Measurements from ENCODE around the gene CAVIN1.

CAVIN1 gene

GRCh38 chr17:42407289-42407836 is 15.7 kb downstream of the CAVIN1 start:
- no peak overlapping the region for H3K4me3 ChIP-seq (replicated peaks; ENCODE audit: insufficient read depth, low read length)
- peak in 1 of 2 experiments; percentile 68 for DNase-seq (ENCODE audit: low read depth in 1 of 2, low spot score in 1 of 2)
- peaks cover 5% of the 10 kb centered on the region for H3K27me3 ChIP-seq (ENCODE audit: insufficient read depth, poor library complexity, severe bottlenecking)
- H3K27ac ChIP-seq (replicated peaks) = no peak overlapping the region
- TF ChIP-seq CTCF (IDR thresholded peaks at IDR 0.05; ENCODE audit: insufficient read depth, low read length) (no peak), POLR2AphosphoS5 (IDR thresholded peaks at IDR 0.05; ENCODE audit: low read depth) (no peak), SPI1 (IDR thresholded peaks at IDR 0.05; ENCODE audit: borderline replicate concordance, low read depth) (no peak)

GRCh38 chr17:42406615-42407288 is 16.3 kb downstream of the CAVIN1 start:
- DNase-seq (ENCODE audit: low read depth in 1 of 2, low spot score in 1 of 2) = no peak
- TF ChIP-seq REST (IDR thresholded peaks at IDR 0.05; ENCODE audit: insufficient replicate concordance, low read depth) (no peak), CTCF (IDR thresholded peaks at IDR 0.05; ENCODE audit: insufficient read depth, low read length) (no peak), GABPA (IDR thresholded peaks at IDR 0.05; ENCODE audit: low read depth) (no peak), POLR2AphosphoS5 (IDR thresholded peaks at IDR 0.05; ENCODE audit: low read depth) (no peak), SPI1 (IDR thresholded peaks at IDR 0.05; ENCODE audit: borderline replicate concordance, low read depth) (no peak)
- Histone ChIP-seq H3K27me3 (ENCODE audit: insufficient read depth, poor library complexity, severe bottlenecking) (peaks cover 5% of the 10 kb centered on the region), H3K27ac (replicated peaks) (no peak overlapping the region), H3K4me3 (replicated peaks; ENCODE audit: insufficient read depth, low read length) (no peak overlapping the region)

- peak in 1 of 2 experiments; percentile 76 for DNase-seq (ENCODE audit: low read depth in 1 of 2, low spot score in 1 of 2)
- H3K27me3 ChIP-seq (ENCODE audit: insufficient read depth, poor library complexity, severe bottlenecking) = peaks cover 5% of the 10 kb centered on the region
- TF ChIP-seq GABPA (IDR thresholded peaks at IDR 0.05; ENCODE audit: low read depth) (no peak), CTCF (IDR thresholded peaks at IDR 0.05; ENCODE audit: insufficient read depth, low read length) (peak; percentile 64), SPI1 (IDR thresholded peaks at IDR 0.05; ENCODE audit: borderline replicate concordance, low read depth) (no peak), REST (IDR thresholded peaks at IDR 0.05; ENCODE audit: insufficient replicate concordance, low read depth) (no peak)
- no peak overlapping the region for H3K4me3 ChIP-seq (replicated peaks; ENCODE audit: insufficient read depth, low read length)
- no peak overlapping the region for H3K27ac ChIP-seq (replicated peaks)
These were observed 17.0 kb downstream of the CAVIN1 start for GRCh38 chr17:42405963-42406495.

All from HL-60 (cell line).